H9 (cell line): Measurements from ENCODE around the gene WDR27. TPM values are rescaled to one million over a fixed set of nuclear protein-coding genes. Genes with fewer than 3 reads are reported as not detected.

Source experiments
- DNase-seq: peaks from one replicate; pipeline ENCODE4 v3.0.0-alpha.2; 2017
- H2AFZ ChIP-seq: one replicate; pipeline ENCODE4 v1.6.1; 2013; ENCODE audit warnings: mild to moderate bottlenecking, low read length, control low read depth, moderate library complexity
- H2AK5ac ChIP-seq: 2 replicates; pipeline ENCODE4 v1.6.1; 2013; ENCODE audit warnings: low read length, control low read depth, mixed read lengths; ENCODE audit not compliant: insufficient read length
- H2BK120ac ChIP-seq: one replicate; pipeline ENCODE4 v1.6.1; 2013; ENCODE audit warnings: low read depth, mild to moderate bottlenecking, low read length, control low read depth, inconsistent platforms; ENCODE audit not compliant: poor library complexity, severe bottlenecking
- H2BK12ac ChIP-seq: 2 replicates; pipeline ENCODE4 v1.6.1; 2013; ENCODE audit warnings: low read length, control low read depth, mixed read lengths, low read depth; ENCODE audit not compliant: insufficient read length
- H2BK15ac ChIP-seq: 2 replicates; pipeline ENCODE4 v1.6.1; 2013; ENCODE audit warnings: low read depth, low read length, control low read depth
- H2BK20ac ChIP-seq: one replicate; pipeline ENCODE4 v1.6.1; 2013; ENCODE audit warnings: low read depth, mild to moderate bottlenecking, low read length, control low read depth, inconsistent platforms; ENCODE audit not compliant: poor library complexity, severe bottlenecking
- H2BK5ac ChIP-seq: 2 replicates; pipeline ENCODE4 v1.6.1; 2013; ENCODE audit warnings: low read length, control low read depth, mixed read lengths; ENCODE audit not compliant: insufficient read length
- H3K14ac ChIP-seq: 2 replicates; pipeline ENCODE4 v1.6.1; 2013; ENCODE audit warnings: low read length, control low read depth; ENCODE audit not compliant: insufficient read depth
- H3K18ac ChIP-seq: 2 replicates; pipeline ENCODE4 v1.6.1; 2013; ENCODE audit warnings: low read depth, mild to moderate bottlenecking, mixed read lengths, low read length, control low read depth; ENCODE audit not compliant: insufficient read length
- H3K23ac ChIP-seq: 2 replicates; pipeline ENCODE4 v1.6.1; 2013; ENCODE audit warnings: low read length, control low read depth, mixed read lengths, low read depth; ENCODE audit not compliant: insufficient read length
- H3K23me2 ChIP-seq: 2 replicates; pipeline ENCODE4 v1.6.1; 2013; ENCODE audit warnings: low read depth, mild to moderate bottlenecking, mixed read lengths, low read length, control low read depth; ENCODE audit not compliant: insufficient read length, poor library complexity, severe bottlenecking
- H3K27ac ChIP-seq: 2 replicates; pipeline ENCODE4 v1.5.1; 2013; ENCODE audit warnings: low read length, control low read depth, mixed read lengths, low read depth; ENCODE audit not compliant: insufficient read length
- H3K27me3 ChIP-seq: 2 replicates; pipeline ENCODE4 v1.6.1; 2013; ENCODE audit warnings: low read length, control low read depth, inconsistent platforms; ENCODE audit not compliant: insufficient read depth
- H3K4ac ChIP-seq: 2 replicates; pipeline ENCODE4 v1.6.1; 2013; ENCODE audit warnings: low read depth, mild to moderate bottlenecking, control low read depth, inconsistent platforms, low read length, moderate library complexity
- H3K4me1 ChIP-seq: 2 replicates; pipeline ENCODE4 v1.6.1; 2013; ENCODE audit warnings: low read length, control low read depth, inconsistent platforms; ENCODE audit not compliant: insufficient read depth
- H3K4me2 ChIP-seq: 2 replicates; pipeline ENCODE4 v1.6.1; 2013; ENCODE audit warnings: low read length, control low read depth, mixed read lengths; ENCODE audit not compliant: insufficient read length, insufficient read depth
- H3K56ac ChIP-seq: 2 replicates; pipeline ENCODE4 v1.6.1; 2013; ENCODE audit warnings: low read depth, mild to moderate bottlenecking, mixed read lengths, low read length, control low read depth; ENCODE audit not compliant: insufficient read length
- H3K79me1 ChIP-seq: 2 replicates; pipeline ENCODE4 v1.6.1; 2013; ENCODE audit warnings: low read depth, mild to moderate bottlenecking, moderate library complexity, low read length, control low read depth, inconsistent platforms; ENCODE audit not compliant: insufficient read depth, poor library complexity, severe bottlenecking
- H3K79me2 ChIP-seq: 2 replicates; pipeline ENCODE4 v1.6.1; 2013; ENCODE audit warnings: low read length, control low read depth, inconsistent platforms; ENCODE audit not compliant: insufficient read depth
- H3K9ac ChIP-seq: 2 replicates; pipeline ENCODE4 v1.6.1; 2013; ENCODE audit warnings: low read length, control low read depth, mixed read lengths; ENCODE audit not compliant: insufficient read length; ENCODE audit errors: extremely low read depth
- H3K9me3 ChIP-seq: one replicate; pipeline ENCODE4 v1.6.1; 2013; ENCODE audit warnings: low read depth, low read length, inconsistent platforms; ENCODE audit not compliant: control insufficient read depth
- H3T11ph ChIP-seq: one replicate; pipeline ENCODE4 v1.6.1; 2013; ENCODE audit warnings: mild to moderate bottlenecking, low read length, control low read depth, inconsistent platforms
- H4K20me1 ChIP-seq: one replicate; pipeline ENCODE4 v1.6.1; 2013; ENCODE audit not compliant: control insufficient read depth, insufficient read length, insufficient read depth
- H4K5ac ChIP-seq: 2 replicates; pipeline ENCODE4 v1.6.1; 2013; ENCODE audit warnings: low read depth, mild to moderate bottlenecking, mixed read lengths, low read length, control low read depth; ENCODE audit not compliant: insufficient read length
- H4K8ac ChIP-seq: replicated peaks from 2 replicates; pipeline ENCODE4 v1.6.1; 2013; ENCODE audit warnings: low read length, control low read depth, mixed read lengths, low read depth; ENCODE audit not compliant: insufficient read length
- H4K91ac ChIP-seq: 2 replicates; pipeline ENCODE4 v1.6.1; 2013; ENCODE audit warnings: low read depth, mild to moderate bottlenecking, moderate library complexity, mixed read lengths, low read length, control low read depth; ENCODE audit not compliant: insufficient read length
- H3K27ac Mint-ChIP-seq, 3 experiments: 2 replicates in 2 of 3; 3 replicates in 1 of 3; pipeline ENCODE4 v1.8.0; 2020 to 2021; ENCODE audit warnings: mixed read lengths in 3 of 3, mild to moderate bottlenecking in 1 of 3, moderate library complexity in 1 of 3
- H3K27me3 Mint-ChIP-seq: 2 replicates; pipeline ENCODE4 v1.8.0; 2021; ENCODE audit warnings: low read depth, mild to moderate bottlenecking, moderate library complexity, mixed read lengths
- H3K36me3 Mint-ChIP-seq, 3 experiments: 2 replicates in 2 of 3; 3 replicates in 1 of 3; pipeline ENCODE4 v1.8.0; 2020 to 2021; ENCODE audit warnings: low read depth in 3 of 3, mixed read lengths in 3 of 3; ENCODE audit not compliant: insufficient read depth in 1 of 3
- H3K4me1 Mint-ChIP-seq, 2 experiments: 2 replicates each; pipeline ENCODE4 v1.8.0; 2020; ENCODE audit warnings: mixed read lengths in 2 of 2
- H3K4me3 Mint-ChIP-seq, 2 experiments: 2 replicates in 1 of 2; 3 replicates in 1 of 2; pipeline ENCODE4 v1.8.0; 2020 to 2021; ENCODE audit warnings: mild to moderate bottlenecking in 2 of 2, mixed read lengths in 2 of 2, moderate library complexity in 1 of 2
- H3K9me3 Mint-ChIP-seq, 2 experiments: 2 replicates in 1 of 2; 3 replicates in 1 of 2; pipeline ENCODE4 v1.8.0; 2020; ENCODE audit warnings: mild to moderate bottlenecking in 2 of 2, mixed read lengths in 2 of 2, moderate library complexity in 1 of 2
- WGBS: extraction: QIAGEN DNeasy Blood & Tissue Kit; methylation state at CpG from one replicate; pipeline ENCODE4 v1.1.7; 2013; ENCODE audit warnings: missing lambda C conversion rate, low lambda C conversion rate, mixed read lengths; ENCODE audit not compliant: insufficient read length; ENCODE audit errors: extremely low coverage; 5-methylcytosine and 5-hydroxymethylcytosine counted together
- total RNA-seq: library from RNA; stranded (reverse); gene quantifications from 2 replicates; pipeline ENCODE4 v1.2.1, GENCODE V29; 2021
- TF ChIP-seq, protein P1 (sequence below): fragments of 200-600 bp; sonication (generic); conservative IDR thresholded peaks from 3 replicates; pipeline ENCODE4 v1.8.0; 2021; ENCODE audit warnings: antibody characterized with exemption, mild to moderate bottlenecking

WDR27 gene
- total RNA-seq, 1 experiment from 2014 or later, result 48.7 TPM

DNA sequence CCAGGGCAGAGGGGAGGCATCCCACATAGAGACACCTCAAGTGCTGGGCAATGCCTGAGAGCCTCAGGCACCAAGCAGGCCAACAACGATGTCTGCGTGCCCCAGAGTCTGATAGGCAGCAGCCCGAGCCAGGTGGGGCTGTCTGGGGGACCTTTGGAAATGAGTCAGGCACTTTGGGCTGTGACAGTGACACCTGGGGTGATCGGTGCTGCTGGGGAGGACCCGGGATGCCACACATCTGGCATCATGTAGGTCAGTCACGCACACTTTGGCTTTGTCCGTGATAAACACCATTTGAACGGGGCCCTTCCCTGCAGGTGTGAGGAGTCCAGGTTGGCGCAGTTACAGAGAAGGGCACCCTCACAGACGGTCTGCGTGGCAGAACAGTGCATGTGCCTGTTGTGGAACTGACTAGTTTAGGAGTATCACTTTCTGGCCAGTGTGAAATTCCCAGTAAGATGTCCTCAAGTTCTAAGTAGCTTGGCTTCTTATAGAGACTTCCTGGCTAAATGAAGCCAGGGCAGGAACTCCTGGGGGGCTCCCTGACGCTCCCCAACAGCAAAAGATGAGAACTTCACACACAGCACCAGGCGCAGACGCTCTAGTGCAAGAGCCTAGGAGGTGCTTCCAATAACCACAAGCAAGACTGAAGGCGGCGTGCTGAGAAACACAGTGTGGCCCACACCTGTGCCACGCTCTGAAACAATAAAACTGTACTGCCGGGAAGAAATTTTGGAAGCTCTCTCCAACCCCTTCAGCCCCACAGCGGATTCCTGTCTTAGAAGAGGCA is 134.7 kb downstream of the WDR27 start:
- no peak overlapping the region for H3K4me3 Mint-ChIP-seq
- no peak overlapping the region for H3K4ac ChIP-seq
- no peaks in the 10 kb centered on the region for H3K23me2 ChIP-seq
- no peak overlapping the region for H2BK15ac ChIP-seq
- H3K27ac Mint-ChIP-seq, result peak overlapping the region in 2 of 3 experiments; percentile 18 to 42; a peak in 2 of 7 replicates
- H3K4me1 Mint-ChIP-seq, result no peaks in the 10 kb centered on the region
- H3K14ac ChIP-seq, result no peak overlapping the region
- no peaks in the 10 kb centered on the region for H4K20me1 ChIP-seq
- TF ChIP-seq, protein P1, sequence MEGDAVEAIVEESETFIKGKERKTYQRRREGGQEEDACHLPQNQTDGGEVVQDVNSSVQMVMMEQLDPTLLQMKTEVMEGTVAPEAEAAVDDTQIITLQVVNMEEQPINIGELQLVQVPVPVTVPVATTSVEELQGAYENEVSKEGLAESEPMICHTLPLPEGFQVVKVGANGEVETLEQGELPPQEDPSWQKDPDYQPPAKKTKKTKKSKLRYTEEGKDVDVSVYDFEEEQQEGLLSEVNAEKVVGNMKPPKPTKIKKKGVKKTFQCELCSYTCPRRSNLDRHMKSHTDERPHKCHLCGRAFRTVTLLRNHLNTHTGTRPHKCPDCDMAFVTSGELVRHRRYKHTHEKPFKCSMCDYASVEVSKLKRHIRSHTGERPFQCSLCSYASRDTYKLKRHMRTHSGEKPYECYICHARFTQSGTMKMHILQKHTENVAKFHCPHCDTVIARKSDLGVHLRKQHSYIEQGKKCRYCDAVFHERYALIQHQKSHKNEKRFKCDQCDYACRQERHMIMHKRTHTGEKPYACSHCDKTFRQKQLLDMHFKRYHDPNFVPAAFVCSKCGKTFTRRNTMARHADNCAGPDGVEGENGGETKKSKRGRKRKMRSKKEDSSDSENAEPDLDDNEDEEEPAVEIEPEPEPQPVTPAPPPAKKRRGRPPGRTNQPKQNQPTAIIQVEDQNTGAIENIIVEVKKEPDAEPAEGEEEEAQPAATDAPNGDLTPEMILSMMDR, result no peak
- H3K9me3 ChIP-seq, result no peaks in the 10 kb centered on the region
- DNase-seq, result no peak
- H3K27me3 Mint-ChIP-seq, result no peaks in the 10 kb centered on the region
- H2AFZ ChIP-seq, result no peak overlapping the region
- no peak overlapping the region for H4K5ac ChIP-seq
- no peaks in the 10 kb centered on the region for H3K9me3 Mint-ChIP-seq
- H2BK20ac ChIP-seq, result no peak overlapping the region
- H3K27me3 ChIP-seq, result no peaks in the 10 kb centered on the region
- H3K56ac ChIP-seq, result no peak overlapping the region
- no peak overlapping the region for H3K9ac ChIP-seq
- no peak overlapping the region for H4K91ac ChIP-seq
- H3K4me2 ChIP-seq, result no peak overlapping the region
- no peak overlapping the region for H3K18ac ChIP-seq
- peaks cover 6 to 12% (median 7%) of the 10 kb centered on the region in 3 experiments; a peak in 5 of 7 replicates for H3K36me3 Mint-ChIP-seq
- no peak overlapping the region for H2BK5ac ChIP-seq
- H3K79me1 ChIP-seq, result no peaks in the 10 kb centered on the region
- H3K27ac ChIP-seq, result no peak overlapping the region
- no peak overlapping the region for H2BK12ac ChIP-seq
- no CpG with 5 or more reads among the region's 19 CpGs for WGBS
- H4K8ac ChIP-seq, result no peak overlapping the region
- no peaks in the 10 kb centered on the region for H3K79me2 ChIP-seq
- no peak overlapping the region for H2BK120ac ChIP-seq
- no peak overlapping the region for H3T11ph ChIP-seq
- H3K23ac ChIP-seq, result no peak overlapping the region
- H2AK5ac ChIP-seq, result no peak overlapping the region
- H3K4me1 ChIP-seq, result no peaks in the 10 kb centered on the region
